Lung microvascular endothelial cell (primary cell): Measurements from ENCODE around the gene PDE8B. TPM values are rescaled to one million over a fixed set of nuclear protein-coding genes. Genes with fewer than 3 reads are reported as not detected.

ENCODE experiments used
- DNase-seq, 2 donors: peaks; one replicate each; pipeline versions ENCODE4 v3.0.0 to v3.0.0-alpha.2; 2010; ENCODE audit warnings: low read depth in 2 of 2
- total RNA-seq: library from RNA; depleted of rRNA; stranded (reverse); fragments of >200 nt; gene quantifications from 2 replicates; pipeline ENCODE4 v1.2.1, GENCODE V29; 2014

Gene PDE8B
- total RNA-seq, 1 donor from 2014 or later = under 0.01 TPM

- no peak for DNase-seq
Measured at GRCh38 chr5:77292026-77292757, 81.7 kb downstream of the PDE8B start.

- no peak for DNase-seq
Measured at GRCh38 chr5:77294185-77294584, 83.7 kb downstream of the PDE8B start.

- DNase-seq = no peak
Measured at GRCh38 chr5:77295863-77296378, 85.4 kb downstream of the PDE8B start.

- no peak for DNase-seq
Measured at GRCh38 chr5:77298146-77298545, 87.7 kb downstream of the PDE8B start.

GRCh38 chr5:77300451-77300850 is 90.0 kb downstream of the PDE8B start:
- no peak for DNase-seq

- DNase-seq = no peak
Measured at GRCh38 chr5:77301447-77301883, 91.0 kb downstream of the PDE8B start.

DNA sequence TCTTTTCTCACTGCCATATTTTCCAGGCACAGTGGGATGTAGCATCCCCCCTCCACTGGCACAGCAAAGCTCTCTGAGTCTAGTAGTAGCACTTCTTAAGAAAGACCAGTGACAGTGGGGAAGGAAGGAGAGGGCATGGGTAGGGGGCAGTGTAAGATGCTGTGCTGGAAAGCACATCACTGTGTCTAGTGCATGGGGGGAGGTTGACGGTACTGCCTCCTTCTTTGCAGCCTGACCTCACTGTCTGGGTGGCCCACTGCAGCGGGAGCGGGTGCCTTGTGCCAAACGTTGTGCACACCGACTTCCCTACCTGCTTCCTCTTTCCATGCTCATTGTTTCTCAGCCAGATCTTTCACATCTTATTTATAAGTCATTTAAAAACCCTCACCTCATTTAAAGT is 91.8 kb downstream of the PDE8B start:
- no peak for DNase-seq

DNA sequence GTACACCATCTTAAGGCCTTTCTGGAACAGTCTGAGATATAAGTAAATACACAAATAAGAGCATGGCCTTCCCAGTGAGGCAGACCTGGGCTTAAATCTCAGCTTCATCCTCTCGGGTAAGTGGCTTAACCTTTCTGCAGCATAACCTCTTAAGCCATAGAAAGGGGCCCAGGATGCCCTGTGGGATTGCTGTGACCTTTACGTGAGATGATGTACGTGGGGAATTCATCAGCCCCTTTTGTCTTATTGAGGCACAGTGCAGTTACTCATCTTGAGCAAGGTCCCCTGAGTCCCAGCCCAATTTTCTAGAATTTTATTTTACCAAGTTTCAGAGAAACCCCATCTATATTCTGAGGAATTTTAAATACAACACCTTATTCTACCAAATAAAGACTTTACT is 92.2 kb downstream of the PDE8B start:
- DNase-seq = no peak

DNA sequence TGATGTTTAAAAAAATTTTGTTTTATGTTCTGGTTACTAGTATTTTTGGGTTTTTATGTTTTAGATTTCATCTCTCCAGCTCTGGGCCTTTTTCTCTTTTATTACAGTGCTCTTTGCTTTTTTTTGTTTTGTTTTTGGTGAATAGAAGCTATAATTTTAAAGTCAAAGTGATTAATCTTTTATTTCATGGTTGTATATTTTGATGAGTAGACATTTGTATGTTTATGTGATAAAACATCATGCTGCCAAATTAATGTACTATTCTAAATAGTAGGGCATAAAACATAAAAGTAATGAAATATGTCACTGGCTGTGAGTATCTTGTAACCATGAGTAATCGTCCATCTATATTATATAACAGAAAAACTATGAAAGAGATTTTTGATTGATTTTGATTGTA is 93.9 kb downstream of the PDE8B start:
- DNase-seq = no peak

- DNase-seq = no peak
Measured at GRCh38 chr5:77305222-77305846, 94.9 kb downstream of the PDE8B start.

GRCh38 chr5:77305956-77306355 is 95.5 kb downstream of the PDE8B start:
- no peak for DNase-seq

DNA sequence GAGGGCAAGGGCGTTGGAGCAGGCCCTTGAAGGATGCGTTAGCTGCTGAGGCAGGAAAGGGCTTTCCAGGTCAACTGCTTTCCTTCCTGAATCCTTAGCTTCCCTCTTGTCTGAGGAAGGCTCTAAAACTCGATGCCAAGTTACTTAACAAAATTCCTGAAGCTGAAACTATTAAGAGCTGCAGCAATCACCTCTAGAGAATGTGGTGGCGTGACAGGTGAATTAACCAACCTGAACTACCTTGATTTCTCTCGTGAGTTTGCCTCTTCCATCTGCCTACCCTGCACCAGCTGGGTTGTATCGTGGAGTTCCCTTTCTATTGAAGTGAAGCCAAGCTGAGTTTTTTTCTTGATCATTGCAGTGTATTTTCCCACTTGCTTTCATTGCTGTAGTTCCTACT is 96.1 kb downstream of the PDE8B start:
- DNase-seq = no peak

- no peak for DNase-seq
Measured at GRCh38 chr5:77308154-77308960, 97.9 kb downstream of the PDE8B start.

DNA sequence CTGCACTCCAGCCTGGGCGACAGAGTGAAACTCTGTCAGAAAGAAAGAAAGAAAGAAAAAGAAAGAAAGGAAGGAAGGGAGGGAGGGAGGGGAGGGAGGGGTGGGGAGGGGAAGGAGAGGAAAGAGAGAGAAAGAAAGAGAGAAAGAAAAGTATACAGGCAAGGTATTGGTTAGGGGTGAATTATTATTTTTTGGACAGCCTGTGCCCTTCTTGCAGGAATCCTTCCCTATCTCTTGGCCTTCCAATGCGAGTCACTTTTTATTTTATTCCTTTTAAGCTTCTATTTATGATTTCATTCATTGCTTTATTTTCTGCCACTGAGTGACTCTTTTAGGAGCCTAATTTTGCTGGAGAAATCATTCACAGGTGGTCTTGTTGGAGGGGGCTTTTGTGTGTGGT is 98.7 kb downstream of the PDE8B start:
- no peak for DNase-seq

- no peak for DNase-seq
Measured at GRCh38 chr5:77310494-77311213, 100.2 kb downstream of the PDE8B start.

DNA sequence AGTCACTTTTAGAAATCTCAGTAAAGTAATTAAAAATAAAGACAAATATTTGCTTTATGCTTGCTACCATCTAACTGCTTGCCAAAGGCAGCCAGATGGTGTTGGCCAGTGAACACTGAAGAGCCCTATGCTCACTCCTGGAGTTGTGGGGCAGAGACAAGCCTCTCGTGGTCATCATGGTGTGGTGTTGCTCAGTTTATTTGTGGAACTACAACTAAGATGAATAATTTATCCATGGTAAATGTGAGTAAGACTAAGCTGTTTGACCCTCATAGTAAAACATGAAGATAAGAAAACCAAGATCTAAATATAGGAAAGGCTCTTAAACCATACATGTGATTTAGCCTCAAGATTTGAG is 100.7 kb downstream of the PDE8B start:
- DNase-seq = no peak

DNA sequence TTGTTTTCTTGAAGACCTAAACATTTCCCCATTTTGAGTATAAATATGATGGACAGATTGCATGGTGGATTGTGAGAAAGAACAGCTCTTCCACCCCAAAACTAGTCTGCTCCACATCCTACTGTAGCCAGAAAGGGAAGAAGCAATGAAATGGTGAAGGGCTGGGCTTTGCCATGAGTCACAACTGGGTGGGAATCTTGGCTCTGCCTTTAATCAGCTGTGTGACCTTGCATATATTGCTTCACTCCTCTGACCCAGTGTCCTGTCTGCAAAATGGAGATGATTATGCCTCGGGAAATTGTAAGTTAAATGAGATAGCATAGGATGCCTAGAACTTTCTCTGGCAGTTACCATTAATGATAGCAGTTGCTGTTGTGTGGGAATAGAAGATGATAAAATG is 101.9 kb downstream of the PDE8B start:
- no peak for DNase-seq

- no peak for DNase-seq
Measured at GRCh38 chr5:77316871-77317661, 106.6 kb downstream of the PDE8B start.

GRCh38 chr5:77318060-77318459 is 107.6 kb downstream of the PDE8B start:
- DNase-seq = no peak

GRCh38 chr5:77319117-77319804 is 108.8 kb downstream of the PDE8B start:
- no peak for DNase-seq
